Liver (tissue), 3 donors: ENCODE results near the gene MICAL3.
"Not testable (repeated sequence)": the region's sequence is repeated elsewhere in the genome, so short reads cannot be mapped to it uniquely, and the experiment has no call there.

Source experiments
- EGR1 ChIP-seq, 2 donors: IDR thresholded peaks; 2 replicates each; pipeline ENCODE4 v1.6.1; 2016 to 2018; ENCODE audit warnings: antibody characterized with exemption in 2 of 2, low read depth in 2 of 2
- FOXA1 ChIP-seq: IDR thresholded peaks from 2 replicates; pipeline ENCODE4 v1.6.1; 2016; ENCODE audit warnings: antibody characterized with exemption
- GABPA ChIP-seq, 2 donors: IDR thresholded peaks in 1 of 2; conservative IDR thresholded peaks in 1 of 2; 2 replicates each; pipeline ENCODE4 v1.6.1; 2016; ENCODE audit warnings: antibody characterized with exemption in 2 of 2, mild to moderate bottlenecking in 1 of 2, moderate library complexity in 1 of 2
- TF ChIP-seq, protein P1 (sequence below): fragments of 150-350 bp; IDR thresholded peaks from 2 replicates; pipeline ENCODE4 v1.5.1; 2017; ENCODE audit warnings: improper control_type of control experiment, low read depth, low read length; ENCODE audit not compliant: missing input control
- TF ChIP-seq, protein P2 (sequence below): IDR thresholded peaks from 2 replicates; pipeline ENCODE4 v1.6.1; 2016; ENCODE audit warnings: antibody characterized with exemption
- TF ChIP-seq, protein P3 (sequence below): IDR thresholded peaks from 2 replicates; pipeline ENCODE4 v1.6.1; 2016; ENCODE audit warnings: antibody characterized with exemption, mild to moderate bottlenecking
- donor health status: healthy.
- donor health status: healthy.

DNA sequence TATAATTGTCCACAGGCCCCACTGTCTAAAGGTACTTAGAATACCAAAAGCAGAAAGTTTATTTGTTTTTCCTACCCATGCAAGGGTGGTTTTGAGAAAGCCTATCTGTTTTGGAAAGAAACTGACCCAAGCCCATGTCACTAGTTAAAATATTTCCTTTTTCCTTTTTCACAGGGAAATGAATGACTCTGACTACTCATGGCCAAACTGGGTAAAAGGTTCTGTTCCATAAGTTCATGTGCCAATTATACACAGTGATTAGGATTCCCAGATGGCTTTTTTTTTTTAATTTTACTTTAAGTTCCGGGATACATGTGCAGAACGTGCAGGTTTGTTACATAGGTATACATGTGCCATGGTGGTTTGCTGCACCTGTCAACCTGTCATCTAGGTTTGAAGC, 31.4 kb downstream of the MICAL3 start:
- TF ChIP-seq, protein P1, sequence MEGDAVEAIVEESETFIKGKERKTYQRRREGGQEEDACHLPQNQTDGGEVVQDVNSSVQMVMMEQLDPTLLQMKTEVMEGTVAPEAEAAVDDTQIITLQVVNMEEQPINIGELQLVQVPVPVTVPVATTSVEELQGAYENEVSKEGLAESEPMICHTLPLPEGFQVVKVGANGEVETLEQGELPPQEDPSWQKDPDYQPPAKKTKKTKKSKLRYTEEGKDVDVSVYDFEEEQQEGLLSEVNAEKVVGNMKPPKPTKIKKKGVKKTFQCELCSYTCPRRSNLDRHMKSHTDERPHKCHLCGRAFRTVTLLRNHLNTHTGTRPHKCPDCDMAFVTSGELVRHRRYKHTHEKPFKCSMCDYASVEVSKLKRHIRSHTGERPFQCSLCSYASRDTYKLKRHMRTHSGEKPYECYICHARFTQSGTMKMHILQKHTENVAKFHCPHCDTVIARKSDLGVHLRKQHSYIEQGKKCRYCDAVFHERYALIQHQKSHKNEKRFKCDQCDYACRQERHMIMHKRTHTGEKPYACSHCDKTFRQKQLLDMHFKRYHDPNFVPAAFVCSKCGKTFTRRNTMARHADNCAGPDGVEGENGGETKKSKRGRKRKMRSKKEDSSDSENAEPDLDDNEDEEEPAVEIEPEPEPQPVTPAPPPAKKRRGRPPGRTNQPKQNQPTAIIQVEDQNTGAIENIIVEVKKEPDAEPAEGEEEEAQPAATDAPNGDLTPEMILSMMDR: not testable (repeated sequence)
- TF ChIP-seq, protein P2, sequence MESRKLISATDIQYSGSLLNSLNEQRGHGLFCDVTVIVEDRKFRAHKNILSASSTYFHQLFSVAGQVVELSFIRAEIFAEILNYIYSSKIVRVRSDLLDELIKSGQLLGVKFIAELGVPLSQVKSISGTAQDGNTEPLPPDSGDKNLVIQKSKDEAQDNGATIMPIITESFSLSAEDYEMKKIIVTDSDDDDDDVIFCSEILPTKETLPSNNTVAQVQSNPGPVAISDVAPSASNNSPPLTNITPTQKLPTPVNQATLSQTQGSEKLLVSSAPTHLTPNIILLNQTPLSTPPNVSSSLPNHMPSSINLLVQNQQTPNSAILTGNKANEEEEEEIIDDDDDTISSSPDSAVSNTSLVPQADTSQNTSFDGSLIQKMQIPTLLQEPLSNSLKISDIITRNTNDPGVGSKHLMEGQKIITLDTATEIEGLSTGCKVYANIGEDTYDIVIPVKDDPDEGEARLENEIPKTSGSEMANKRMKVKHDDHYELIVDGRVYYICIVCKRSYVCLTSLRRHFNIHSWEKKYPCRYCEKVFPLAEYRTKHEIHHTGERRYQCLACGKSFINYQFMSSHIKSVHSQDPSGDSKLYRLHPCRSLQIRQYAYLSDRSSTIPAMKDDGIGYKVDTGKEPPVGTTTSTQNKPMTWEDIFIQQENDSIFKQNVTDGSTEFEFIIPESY: not testable (repeated sequence)
- TF ChIP-seq EGR1 (IDR thresholded peaks at IDR 0.05; ENCODE audit: low read depth in 2 of 2); GABPA (IDR thresholded peaks at IDR 0.05 in 1 of 2, conservative IDR thresholded peaks at IDR 0.05 in 1 of 2); FOXA1: not testable (repeated sequence)
- TF ChIP-seq, protein P3, sequence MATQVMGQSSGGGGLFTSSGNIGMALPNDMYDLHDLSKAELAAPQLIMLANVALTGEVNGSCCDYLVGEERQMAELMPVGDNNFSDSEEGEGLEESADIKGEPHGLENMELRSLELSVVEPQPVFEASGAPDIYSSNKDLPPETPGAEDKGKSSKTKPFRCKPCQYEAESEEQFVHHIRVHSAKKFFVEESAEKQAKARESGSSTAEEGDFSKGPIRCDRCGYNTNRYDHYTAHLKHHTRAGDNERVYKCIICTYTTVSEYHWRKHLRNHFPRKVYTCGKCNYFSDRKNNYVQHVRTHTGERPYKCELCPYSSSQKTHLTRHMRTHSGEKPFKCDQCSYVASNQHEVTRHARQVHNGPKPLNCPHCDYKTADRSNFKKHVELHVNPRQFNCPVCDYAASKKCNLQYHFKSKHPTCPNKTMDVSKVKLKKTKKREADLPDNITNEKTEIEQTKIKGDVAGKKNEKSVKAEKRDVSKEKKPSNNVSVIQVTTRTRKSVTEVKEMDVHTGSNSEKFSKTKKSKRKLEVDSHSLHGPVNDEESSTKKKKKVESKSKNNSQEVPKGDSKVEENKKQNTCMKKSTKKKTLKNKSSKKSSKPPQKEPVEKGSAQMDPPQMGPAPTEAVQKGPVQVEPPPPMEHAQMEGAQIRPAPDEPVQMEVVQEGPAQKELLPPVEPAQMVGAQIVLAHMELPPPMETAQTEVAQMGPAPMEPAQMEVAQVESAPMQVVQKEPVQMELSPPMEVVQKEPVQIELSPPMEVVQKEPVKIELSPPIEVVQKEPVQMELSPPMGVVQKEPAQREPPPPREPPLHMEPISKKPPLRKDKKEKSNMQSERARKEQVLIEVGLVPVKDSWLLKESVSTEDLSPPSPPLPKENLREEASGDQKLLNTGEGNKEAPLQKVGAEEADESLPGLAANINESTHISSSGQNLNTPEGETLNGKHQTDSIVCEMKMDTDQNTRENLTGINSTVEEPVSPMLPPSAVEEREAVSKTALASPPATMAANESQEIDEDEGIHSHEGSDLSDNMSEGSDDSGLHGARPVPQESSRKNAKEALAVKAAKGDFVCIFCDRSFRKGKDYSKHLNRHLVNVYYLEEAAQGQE: not testable (repeated sequence)
